AG09309 (cell line): ENCODE measurements around the gene FNTB.

Experiments used
- DNase-seq: peaks from one replicate; pipeline ENCODE4 v3.0.0-alpha.2; 2010; ENCODE audit warnings: low read depth
- H3K4me3 ChIP-seq: 2 replicates; pipeline ENCODE4 v1.5.1; 2011; ENCODE audit warnings: mild to moderate bottlenecking, low read depth, low read length, moderate library complexity; ENCODE audit not compliant: control insufficient read depth
- TF ChIP-seq, protein P1 (sequence below): IDR thresholded peaks from 2 replicates; pipeline ENCODE4 v1.5.1; 2011; ENCODE audit warnings: mild to moderate bottlenecking, low read depth, low read length, inconsistent platforms; ENCODE audit not compliant: insufficient read depth, control insufficient read depth; ENCODE audit errors: missing control alignments

Gene FNTB

DNA sequence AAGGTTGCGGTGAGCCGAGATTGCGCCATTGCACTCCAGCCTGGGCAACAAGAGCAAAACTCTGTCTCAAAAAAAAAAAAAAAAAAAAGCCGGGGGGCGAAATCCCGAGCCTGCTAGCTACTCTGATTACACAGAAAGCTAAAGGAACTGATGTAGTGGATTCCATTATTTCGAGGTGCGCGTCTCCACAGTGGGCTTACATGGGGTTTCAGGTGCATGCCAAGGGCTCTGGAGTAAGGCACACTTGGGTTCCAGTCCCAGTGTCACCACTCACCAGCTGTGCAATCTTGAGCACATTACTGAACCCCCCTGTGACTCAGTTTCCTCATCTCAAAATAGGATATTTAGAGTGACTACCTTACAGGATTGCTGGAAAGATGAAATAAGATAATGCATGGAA, 12.9 kb upstream of the FNTB start:
- TF ChIP-seq, protein P1, sequence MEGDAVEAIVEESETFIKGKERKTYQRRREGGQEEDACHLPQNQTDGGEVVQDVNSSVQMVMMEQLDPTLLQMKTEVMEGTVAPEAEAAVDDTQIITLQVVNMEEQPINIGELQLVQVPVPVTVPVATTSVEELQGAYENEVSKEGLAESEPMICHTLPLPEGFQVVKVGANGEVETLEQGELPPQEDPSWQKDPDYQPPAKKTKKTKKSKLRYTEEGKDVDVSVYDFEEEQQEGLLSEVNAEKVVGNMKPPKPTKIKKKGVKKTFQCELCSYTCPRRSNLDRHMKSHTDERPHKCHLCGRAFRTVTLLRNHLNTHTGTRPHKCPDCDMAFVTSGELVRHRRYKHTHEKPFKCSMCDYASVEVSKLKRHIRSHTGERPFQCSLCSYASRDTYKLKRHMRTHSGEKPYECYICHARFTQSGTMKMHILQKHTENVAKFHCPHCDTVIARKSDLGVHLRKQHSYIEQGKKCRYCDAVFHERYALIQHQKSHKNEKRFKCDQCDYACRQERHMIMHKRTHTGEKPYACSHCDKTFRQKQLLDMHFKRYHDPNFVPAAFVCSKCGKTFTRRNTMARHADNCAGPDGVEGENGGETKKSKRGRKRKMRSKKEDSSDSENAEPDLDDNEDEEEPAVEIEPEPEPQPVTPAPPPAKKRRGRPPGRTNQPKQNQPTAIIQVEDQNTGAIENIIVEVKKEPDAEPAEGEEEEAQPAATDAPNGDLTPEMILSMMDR: no peak
- no peak overlapping the region for H3K4me3 ChIP-seq

GRCh38 chr14:64974563-64974962, 12.1 kb upstream of the FNTB start:
- no peak overlapping the region for H3K4me3 ChIP-seq
- TF ChIP-seq, protein P1: no peak
- DNase-seq: no peak

More for the DNA sequence above, 12.9 kb upstream of the FNTB start:
- no peak for DNase-seq

DNA sequence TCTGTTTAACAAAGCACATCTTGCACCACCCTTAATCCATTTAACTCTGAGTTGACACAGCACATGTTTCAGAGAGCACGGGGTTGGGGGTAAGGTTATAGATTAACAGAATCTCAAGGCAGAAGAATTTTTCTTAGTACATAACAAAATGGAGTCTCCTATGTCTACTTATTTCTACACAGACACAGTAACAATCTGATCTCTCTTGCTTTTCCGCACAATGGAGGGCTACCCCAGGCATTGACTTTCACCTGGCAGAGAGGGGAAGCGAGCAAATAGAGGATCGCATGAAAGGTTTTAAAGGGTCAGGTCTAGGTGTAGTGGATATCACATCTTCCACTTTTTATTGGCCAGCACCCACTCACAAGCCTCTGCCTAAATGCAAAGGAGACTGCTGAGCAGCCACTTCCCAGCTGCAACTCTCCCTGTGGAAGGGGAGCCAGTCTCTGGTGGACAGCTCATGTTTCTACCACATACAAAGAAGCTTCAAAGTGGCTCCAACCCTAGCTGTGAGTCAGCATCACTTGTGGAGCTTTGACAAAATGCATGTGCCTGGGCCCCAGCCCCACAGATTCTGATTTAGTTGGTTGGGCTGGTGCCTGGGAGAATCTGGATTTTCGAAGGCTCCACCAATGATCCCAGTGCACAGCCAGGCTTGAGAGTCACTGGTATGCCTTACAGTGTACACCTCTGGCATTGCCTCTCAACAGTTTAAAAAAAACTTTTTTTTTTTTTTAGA, 7.2 kb upstream of the FNTB start:
- TF ChIP-seq, protein P1: no peak
- H3K4me3 ChIP-seq: no peak overlapping the region
- DNase-seq: no peak

DNA sequence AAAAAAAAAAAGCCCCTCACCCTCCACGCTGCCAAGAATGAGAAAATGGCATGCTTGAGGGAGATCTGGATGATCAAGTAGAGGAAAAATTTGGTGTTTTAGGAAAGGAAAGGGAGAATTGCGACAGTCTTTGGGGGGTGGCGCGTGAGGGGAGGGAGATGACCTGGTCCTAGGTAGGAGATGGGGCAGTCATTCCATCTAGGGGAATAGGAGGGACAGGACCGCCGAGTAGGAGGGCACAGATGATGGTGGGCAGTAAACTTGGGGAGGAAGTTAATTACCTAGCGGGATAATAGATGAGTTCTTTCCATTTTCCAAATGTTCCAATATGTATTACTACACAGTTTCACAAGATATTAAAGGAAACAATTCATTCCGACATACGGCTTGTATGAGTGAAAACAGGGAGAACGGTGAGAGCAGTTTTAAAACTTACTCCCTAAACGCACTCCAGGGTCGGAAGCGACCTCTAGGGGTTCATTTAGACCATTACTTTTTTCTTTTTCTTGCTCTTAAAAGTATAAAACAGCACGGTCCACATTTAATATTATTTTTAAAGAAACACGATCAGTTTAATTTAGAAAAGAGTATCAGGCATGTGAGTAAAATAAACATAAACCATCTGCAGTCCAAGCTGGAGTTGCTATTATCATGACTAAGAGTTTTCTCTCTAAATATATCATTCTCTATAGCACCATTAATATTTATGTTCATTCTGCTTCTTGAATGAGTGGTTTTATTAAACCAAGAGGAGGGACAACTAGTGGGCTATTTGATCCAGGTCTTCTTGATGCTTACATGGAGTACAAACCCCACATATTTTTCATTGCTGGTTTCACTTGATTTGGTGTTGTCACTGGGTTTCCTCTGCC, 3.0 kb upstream of the FNTB start:
- no peak for DNase-seq
- peak overlapping the region; percentile 24 for H3K4me3 ChIP-seq

DNA sequence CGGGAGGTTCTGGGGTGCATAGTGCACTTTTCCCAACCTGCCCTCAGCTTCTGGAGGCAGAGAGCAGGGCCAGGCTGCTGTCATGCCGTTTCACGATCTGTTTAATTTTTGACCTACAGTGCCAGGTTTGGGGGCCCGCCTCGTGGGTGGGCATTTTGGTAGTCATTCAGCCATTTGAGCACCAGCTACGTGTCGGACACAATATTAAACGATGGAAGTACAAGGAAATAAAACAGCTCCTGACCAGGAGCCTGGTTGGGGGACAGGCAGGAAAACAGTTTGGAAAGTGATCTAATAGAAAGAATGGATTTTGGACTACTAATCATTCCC, 708 bp downstream of the FNTB start:
- H3K4me3 ChIP-seq: peak overlapping the region; percentile 87
- DNase-seq: no peak
- TF ChIP-seq, protein P1: no peak

More for the DNA sequence above, 3.0 kb upstream of the FNTB start:
- TF ChIP-seq, protein P1: peak; percentile 69

DNA sequence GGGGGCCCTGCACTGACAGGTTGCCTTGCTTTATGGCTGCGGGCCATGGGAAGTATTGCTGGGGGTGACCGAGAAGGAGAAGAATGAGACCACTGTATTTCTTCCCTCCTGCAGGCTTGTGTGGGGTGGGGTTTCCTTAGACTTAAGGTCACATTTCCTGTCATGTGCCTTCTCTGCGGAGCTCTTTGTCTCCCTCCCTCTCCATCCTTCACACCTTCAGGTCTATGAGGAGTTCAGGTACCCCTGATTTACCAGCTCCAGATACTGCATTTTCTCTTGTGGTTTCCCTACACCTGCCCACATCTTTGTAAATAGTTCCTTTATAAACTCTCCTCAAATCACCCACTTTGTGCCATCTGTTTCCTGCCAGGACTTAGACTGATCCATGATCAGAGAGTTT, 3.6 kb downstream of the FNTB start:
- TF ChIP-seq, protein P1: no peak
- DNase-seq: no peak
- no peak overlapping the region for H3K4me3 ChIP-seq
